ENCODE measurements around the gene RAB11FIP3. TPM values are rescaled to one million over a fixed set of nuclear protein-coding genes. Genes with fewer than 3 reads are reported as not detected.

Gene RAB11FIP3
- total RNA-seq, 2 donors from 2014 or later, result 19.9 to 43.8 TPM

GRCh38 chr16:441447-441846, 16.0 kb downstream of the RAB11FIP3 start:
- DNase-seq (ENCODE audit: low spot score), result no peak
- Histone ChIP-seq H3K4me1 (no peaks in the 10 kb centered on the region), H3K9me3 (no peaks in the 10 kb centered on the region), H3K36me3 (no peaks in the 10 kb centered on the region), H3K4me3 (no peak overlapping the region), H3K27me3 (no peaks in the 10 kb centered on the region), H3K27ac (no peak overlapping the region)
- no peak for TF ChIP-seq CTCF (IDR thresholded peaks at IDR 0.05)

- no peak for TF ChIP-seq CTCF (IDR thresholded peaks at IDR 0.05)
- no peaks in the 10 kb centered on the region for H3K36me3 ChIP-seq
- H3K9me3 ChIP-seq, result no peaks in the 10 kb centered on the region
- no peaks in the 10 kb centered on the region for H3K4me1 ChIP-seq
- no peak for DNase-seq (ENCODE audit: low spot score)
- H3K4me3 ChIP-seq, result peak overlapping the region in 1 of 2 donors; percentile 13
- H3K27me3 ChIP-seq, result no peaks in the 10 kb centered on the region
- peak overlapping the region in 1 of 2 donors; percentile 32 for H3K27ac ChIP-seq
Measured at GRCh38 chr16:442976-443375, 17.5 kb downstream of the RAB11FIP3 start.

- no peaks in the 10 kb centered on the region for H3K9me3 ChIP-seq
- no peak for DNase-seq (ENCODE audit: low spot score)
- H3K27me3 ChIP-seq, result no peaks in the 10 kb centered on the region
- no peak for TF ChIP-seq CTCF (IDR thresholded peaks at IDR 0.05)
- no peak overlapping the region for H3K4me3 ChIP-seq
- H3K36me3 ChIP-seq, result no peaks in the 10 kb centered on the region
- H3K27ac ChIP-seq, result no peak overlapping the region
- H3K4me1 ChIP-seq, result no peaks in the 10 kb centered on the region
Measured at GRCh38 chr16:444027-444426, 18.6 kb downstream of the RAB11FIP3 start.

- no peak overlapping the region for H3K4me3 ChIP-seq
- H3K36me3 ChIP-seq, result no peaks in the 10 kb centered on the region
Measured at GRCh38 chr16:445566-445965, 20.1 kb downstream of the RAB11FIP3 start.

GRCh38 chr16:450385-450784, 24.9 kb downstream of the RAB11FIP3 start:
- no peaks in the 10 kb centered on the region for H3K9me3 ChIP-seq
- no peak for TF ChIP-seq CTCF (IDR thresholded peaks at IDR 0.05)
- no peak overlapping the region for H3K27ac ChIP-seq
- H3K36me3 ChIP-seq, result no peaks in the 10 kb centered on the region
- no peaks in the 10 kb centered on the region for H3K27me3 ChIP-seq
- H3K4me3 ChIP-seq, result no peak overlapping the region
- no peaks in the 10 kb centered on the region for H3K4me1 ChIP-seq
- no peak for DNase-seq (ENCODE audit: low spot score)

More at GRCh38 chr16:445566-445965, 20.1 kb downstream of the RAB11FIP3 start:
- no peaks in the 10 kb centered on the region for H3K27me3 ChIP-seq
- H3K27ac ChIP-seq, result no peak overlapping the region
- TF ChIP-seq CTCF (IDR thresholded peaks at IDR 0.05), result no peak
- no peak for DNase-seq (ENCODE audit: low spot score)
- no peaks in the 10 kb centered on the region for H3K9me3 ChIP-seq
- H3K4me1 ChIP-seq, result no peaks in the 10 kb centered on the region

- DNase-seq (ENCODE audit: low spot score), result no peak
- H3K9me3 ChIP-seq, result no peaks in the 10 kb centered on the region
- H3K36me3 ChIP-seq, result no peaks in the 10 kb centered on the region
- H3K4me3 ChIP-seq, result no peak overlapping the region
- no peaks in the 10 kb centered on the region for H3K27me3 ChIP-seq
- TF ChIP-seq CTCF (IDR thresholded peaks at IDR 0.05), result no peak
- no peaks in the 10 kb centered on the region for H3K4me1 ChIP-seq
- H3K27ac ChIP-seq, result no peak overlapping the region
Measured at GRCh38 chr16:450785-451512, 25.5 kb downstream of the RAB11FIP3 start.

Measured in right atrium auricular region (tissue), 2 donors.